Hindlimb muscle (tissue), 1 donor: ENCODE measurements around the gene PDIA4. TPM values are rescaled to one million over a fixed set of nuclear protein-coding genes. Genes with fewer than 3 reads are reported as not detected.
"Not testable (repeated sequence)": the region's sequence is repeated elsewhere in the genome, so short reads cannot be mapped to it uniquely, and the experiment has no call there.

Experiments used
- DNase-seq: peaks from one replicate; pipeline ENCODE4 v3.0.0-alpha.2; 2013
- polyA plus RNA-seq: library from polyadenylated mRNA; unstranded; fragments of 120-200 nt; gene quantifications from one replicate; pipeline ENCODE4 v1.2.1, GENCODE V29; 2013; ENCODE audit not compliant: insufficient read length

Gene PDIA4, protein sequence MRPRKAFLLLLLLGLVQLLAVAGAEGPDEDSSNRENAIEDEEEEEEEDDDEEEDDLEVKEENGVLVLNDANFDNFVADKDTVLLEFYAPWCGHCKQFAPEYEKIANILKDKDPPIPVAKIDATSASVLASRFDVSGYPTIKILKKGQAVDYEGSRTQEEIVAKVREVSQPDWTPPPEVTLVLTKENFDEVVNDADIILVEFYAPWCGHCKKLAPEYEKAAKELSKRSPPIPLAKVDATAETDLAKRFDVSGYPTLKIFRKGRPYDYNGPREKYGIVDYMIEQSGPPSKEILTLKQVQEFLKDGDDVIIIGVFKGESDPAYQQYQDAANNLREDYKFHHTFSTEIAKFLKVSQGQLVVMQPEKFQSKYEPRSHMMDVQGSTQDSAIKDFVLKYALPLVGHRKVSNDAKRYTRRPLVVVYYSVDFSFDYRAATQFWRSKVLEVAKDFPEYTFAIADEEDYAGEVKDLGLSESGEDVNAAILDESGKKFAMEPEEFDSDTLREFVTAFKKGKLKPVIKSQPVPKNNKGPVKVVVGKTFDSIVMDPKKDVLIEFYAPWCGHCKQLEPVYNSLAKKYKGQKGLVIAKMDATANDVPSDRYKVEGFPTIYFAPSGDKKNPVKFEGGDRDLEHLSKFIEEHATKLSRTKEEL
- 55.7 TPM for polyA plus RNA-seq

DNA sequence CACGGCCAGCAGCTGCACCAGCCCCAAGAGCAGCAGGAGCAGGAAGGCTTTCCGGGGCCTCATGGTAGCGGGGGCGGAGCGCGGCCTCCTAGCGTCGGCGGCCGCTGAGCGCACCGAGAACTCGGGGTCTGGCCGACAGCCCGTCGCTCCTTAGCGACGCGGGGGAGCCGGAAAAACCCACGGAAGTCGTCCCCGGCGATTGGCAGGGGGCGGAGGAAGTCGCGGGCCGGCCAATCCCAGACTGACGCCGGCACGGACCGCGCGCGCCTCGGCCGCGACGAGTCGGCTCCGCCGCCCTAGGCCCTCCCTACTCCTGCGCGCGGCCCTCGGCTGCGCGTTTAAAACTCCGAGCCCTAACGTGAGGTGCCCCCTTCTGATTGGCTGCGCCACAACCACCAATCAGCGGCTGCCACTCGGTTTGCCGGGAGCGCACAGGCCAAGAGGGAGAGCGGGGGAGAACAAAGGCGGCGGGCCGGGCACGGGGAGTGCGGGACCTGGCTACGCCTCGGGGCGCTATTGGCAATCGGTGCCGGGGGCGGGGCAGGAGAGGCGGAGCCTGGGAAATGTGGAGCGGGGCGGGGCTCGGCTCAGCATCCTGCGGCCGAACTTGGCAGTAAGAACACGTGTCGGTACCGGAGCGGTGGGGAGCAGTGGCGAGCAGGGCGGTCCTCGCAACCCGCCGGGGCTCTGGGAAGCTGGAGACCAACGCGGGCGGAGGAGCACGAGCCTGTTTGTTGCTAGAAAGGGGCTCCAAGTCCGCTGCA lies at the start of gene PDIA4:
PDIA4 (minus strand) TSS at position 160 of the 764 bp plus-strand sequence; CDS start at position 63, 97 bp downstream.
- peak; percentile 98 for DNase-seq

DNA sequence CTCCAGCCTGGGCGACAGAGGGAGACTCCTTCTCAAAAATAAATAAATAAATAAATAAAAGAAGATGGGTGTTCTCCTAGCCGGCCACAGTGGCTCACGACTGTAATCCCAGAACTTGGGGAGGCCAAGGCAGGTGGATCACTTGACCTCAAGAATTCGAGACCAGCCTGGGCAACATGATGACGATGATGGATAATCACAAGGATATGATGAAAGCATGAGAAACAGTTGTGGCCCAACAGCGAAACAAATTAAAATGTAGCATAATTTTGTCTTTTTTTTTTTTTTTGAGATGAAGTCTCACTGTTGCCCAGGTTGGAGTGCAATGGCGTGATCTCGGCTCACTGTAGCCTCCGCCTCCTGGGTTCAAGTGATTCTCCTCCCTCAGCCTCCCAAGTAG lies 49.3 kb upstream of the PDIA4 start:
- DNase-seq: no peak

DNA sequence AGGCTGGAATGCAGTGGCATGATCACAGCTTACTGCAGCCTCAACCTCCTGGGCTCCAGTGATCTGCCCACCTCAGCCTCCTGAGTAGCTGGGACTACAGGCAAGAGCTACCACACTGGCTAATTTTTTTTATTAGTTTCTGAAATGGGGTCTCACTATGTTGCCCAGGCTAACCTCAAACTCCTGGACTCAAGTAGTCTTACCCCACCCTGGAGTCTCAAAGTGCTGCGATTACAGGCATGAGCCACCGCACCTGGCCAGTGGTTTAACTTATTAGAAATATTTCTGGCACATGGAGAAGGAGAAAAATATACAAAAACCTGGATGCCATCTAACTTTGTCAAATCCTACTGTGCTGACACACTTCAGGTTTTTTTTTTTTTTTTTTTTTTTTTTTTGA lies 47.0 kb upstream of the PDIA4 start:
- DNase-seq: no peak

DNA sequence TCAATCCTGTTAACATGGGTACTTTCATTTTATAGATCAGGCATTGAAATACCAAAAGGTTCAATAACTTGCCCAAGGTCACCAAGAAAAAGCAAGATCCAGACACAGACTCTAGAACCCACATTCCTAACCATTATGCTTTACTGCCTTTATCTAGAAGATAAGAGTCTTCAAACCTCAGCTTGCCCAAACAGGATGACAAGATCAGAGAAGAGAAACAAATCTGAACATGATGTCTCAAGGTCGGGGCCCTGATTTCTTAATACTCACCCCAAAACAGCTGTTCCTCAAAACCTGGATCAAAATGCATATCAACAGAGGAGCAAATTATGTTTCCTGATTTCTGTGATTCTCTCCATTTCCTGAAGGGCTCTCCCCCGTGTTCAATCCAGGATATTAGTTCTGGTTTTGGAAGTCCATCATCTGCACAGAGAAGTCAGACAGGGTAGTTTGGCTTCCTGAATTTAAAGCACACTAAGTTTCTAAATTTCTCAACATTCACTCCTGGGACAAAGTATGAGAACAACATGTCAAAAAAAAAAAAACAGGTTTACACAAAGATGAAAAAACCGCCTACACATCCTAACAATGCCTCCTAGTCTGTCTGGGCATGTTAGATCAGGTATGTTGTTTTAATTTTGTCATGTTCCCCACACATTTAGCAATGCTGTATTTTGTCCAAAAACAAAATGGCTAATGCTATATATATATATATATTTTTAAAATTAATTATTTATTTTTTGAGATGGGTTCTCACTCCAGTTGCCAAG lies 46.0 kb upstream of the PDIA4 start:
- DNase-seq: no peak

DNA sequence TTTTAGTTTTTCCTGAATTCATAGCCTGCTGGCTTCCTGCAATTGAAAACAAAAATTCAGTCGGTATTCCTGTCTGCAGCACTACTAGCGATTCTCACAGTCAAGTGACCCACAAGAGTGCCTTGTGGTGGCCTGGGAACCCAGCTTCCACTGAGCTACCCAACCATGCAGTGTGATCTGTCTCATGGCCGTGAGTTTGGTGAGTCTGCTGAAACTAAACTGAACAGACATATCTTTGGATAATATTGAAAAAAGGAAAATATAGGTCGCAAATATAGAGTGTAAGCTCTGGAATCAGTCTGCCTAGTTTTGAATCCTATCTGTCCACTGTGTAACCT lies 44.1 kb upstream of the PDIA4 start:
- no peak for DNase-seq

DNA sequence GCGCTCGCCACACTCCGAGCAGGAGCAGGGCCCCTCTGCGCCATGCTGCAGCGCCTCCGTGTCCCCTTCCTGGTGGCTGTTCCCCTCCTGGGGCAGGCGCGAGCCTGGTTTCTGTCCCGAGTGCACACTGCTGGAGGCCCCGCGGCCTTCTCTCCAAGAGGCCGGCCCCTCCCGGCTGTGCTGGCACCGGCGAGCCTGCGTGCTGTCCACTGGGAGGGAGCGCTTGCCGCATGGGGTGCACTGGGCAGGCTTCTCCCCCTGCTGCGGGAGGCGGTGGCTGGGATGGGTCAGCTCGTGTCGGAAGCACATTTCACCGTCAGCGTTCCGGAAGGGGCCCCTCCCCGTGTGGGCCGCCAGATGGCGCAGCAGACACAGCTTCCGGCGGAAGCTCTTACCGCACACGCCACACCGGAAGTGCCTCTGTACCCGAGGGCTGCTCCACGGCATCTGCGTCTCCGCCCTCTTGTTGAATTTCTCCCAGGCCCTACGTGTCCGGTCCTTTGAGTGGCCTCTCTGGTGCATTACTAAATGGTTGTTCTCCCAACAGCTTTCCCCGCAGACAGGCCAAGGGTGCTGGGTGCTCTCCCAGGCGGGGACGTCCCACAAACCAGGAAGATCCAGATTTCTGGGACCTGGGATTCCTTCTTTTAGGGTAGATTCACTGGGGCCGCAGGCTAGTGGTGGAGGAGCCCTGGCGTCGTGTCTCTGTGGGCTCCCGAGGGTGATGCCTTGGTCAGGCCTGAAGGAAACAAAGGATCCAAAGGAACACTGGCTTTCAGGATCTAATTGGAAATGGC lies 43.5 kb upstream of the PDIA4 start:
- DNase-seq: no peak

DNA sequence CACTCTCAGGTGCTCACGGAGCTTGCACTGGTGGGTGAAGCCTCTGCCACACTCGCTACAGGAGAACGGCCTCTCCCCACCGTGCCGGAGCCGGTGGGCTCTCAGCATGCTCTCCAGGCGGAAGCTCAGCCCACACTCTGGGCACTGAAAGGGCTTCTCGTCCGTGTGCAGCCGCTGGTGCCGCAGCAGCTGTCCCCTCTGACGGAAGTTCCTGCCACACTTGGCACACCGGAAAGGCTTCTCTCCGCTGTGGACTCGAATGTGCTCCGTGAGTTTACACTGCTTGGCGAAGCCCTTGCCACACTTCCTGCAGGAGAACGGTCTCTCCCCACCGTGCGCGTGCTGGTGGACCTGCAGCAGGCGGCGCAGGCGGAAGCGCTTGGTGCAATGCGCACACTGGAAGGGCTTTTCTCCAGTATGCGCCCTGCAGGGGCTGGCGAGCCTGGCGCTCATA lies 42.9 kb upstream of the PDIA4 start:
- no peak for DNase-seq

DNA sequence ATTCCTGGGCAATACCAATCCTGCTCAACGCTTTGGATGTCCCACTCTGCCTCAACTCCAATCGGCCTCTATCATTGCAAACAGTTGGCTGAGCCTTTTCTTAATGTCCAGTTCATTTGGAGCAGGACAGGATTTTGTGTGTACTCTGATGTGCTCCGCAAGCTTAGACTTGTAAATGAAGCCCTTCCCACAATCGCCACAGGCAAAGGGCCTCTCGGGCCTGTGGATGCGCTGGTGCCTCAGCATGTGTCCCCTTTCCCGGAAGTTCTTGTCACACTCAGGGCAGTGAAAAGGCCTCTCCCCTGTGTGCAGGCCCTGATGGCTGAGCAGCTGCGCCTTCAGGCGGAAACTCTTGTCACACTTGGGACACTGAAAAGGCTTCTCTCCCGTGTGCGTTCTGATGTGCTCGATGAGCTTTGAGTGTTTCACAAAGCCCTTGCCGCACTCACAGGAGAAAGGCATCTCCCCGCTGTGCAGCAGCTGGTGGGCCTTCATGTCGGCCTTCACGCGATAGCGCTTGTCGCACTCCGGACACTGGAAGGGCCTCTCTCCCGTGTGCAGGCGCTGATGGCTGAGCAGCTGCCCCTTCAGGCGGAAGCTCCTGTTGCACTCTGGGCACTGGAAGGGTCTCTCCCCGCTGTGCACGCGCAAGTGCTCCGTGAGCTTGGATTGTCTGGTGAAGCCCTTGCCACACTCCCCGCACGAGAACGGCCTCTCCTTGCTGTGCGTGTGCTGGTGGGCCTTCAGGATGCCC lies 42.2 kb upstream of the PDIA4 start:
- no peak for DNase-seq

DNA sequence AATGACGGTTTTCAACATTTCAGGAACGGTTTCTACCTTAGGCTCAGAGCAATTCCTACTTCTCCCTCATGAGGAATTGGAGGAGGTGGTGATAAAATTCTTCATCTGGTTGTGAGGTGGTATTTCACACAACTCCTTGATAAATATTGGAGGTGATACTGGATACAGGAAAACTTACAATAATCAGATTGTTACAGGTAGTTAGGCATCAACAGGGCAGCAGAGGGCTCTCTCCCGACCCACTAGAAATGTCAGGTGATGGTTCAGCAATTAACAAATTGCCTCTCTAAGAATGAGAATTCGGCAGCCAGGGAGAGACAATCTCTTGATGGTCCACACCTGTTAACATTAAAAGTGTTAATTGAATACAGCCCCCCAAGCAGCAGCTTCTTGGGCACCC lies 39.6 kb upstream of the PDIA4 start:
- DNase-seq: no peak

DNA sequence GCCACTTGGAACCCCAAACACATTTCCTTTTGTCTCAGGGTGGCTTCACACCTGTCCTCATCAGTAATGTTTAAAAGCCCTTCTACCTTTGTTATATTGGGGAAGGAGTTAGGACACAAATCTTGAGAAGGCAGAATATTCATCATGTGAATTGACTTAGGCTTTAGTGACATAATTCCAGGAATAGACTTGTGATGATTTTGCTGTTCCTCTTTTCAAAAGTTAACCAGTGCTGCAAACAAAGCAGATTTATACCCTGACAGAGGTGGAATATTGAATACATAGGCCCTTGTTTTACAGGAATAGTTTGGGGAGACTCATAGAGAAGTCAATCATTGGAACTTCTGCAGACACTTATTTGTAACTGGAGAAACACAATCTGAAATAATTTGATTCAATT lies 35.2 kb upstream of the PDIA4 start:
- no peak for DNase-seq

DNA sequence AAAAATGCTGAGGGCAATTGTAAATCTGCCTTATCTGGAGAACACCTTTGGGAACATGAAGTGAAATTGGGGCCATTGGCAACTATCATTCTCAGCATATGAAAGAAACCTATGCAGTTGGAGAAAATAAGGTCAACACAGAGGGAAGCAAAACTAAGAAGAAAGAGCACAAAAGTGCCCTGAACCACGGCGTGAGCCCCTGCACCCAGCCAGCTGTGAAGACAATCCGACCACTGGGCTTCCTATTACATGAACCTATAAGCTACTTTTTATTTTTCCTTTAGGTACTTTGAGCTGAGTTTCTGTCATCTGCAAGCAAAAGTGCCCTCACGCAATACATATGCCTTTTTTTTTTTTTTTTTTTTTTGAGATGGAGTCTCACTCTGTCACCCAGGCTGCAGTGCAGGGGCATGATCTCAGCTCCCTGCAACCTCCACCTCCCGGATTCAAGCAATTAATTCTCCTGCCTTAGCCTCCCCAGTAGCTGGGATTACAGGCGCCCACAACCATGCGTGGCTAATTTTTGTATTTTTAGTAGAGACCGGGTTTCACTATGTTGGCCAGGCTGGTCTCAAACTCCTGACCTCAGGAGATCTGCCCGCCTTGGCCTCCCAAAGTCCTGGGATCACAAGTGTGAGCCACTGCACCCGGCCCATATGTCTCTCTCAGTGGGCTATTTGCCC lies 34.1 kb upstream of the PDIA4 start:
- not testable (repeated sequence) for DNase-seq

DNA sequence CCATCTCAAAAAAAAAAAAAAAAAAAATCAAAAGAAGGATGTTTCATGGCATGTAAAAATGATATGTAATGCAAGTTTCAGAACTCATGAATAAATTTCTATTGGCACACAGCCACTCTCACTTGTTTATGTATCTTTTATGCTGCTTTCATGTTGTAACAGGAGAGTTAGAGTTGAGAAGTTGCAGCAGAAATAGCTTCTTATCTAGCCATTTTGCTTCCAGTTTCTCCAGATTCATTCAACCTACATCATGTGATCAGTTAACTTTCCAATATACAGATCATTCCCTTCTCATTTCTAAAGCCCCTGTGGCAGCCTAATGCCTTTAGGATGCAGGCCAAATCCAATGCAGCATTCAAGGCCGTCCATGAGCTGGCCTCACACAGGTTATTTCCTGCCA lies 31.9 kb upstream of the PDIA4 start:
- DNase-seq: no peak

DNA sequence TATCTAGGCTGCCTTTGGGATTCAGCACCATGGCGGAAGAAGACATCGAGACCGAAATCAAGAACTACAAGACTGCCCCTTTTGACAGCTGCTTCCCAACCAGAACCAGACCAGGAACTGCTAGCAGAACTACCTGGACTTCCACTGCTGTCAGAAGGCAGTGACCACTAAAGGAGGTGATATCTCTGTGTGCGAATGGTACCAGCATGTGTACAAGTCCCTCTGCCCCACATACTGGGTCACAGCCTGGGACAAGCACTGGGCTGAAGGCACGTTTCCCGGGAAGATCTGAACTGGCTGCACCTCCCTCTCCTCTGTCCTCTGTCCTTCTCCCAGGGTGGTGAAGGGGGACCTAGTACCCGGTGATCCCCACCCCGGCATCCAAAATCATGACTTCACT lies 25.6 kb upstream of the PDIA4 start:
- DNase-seq: no peak

DNA sequence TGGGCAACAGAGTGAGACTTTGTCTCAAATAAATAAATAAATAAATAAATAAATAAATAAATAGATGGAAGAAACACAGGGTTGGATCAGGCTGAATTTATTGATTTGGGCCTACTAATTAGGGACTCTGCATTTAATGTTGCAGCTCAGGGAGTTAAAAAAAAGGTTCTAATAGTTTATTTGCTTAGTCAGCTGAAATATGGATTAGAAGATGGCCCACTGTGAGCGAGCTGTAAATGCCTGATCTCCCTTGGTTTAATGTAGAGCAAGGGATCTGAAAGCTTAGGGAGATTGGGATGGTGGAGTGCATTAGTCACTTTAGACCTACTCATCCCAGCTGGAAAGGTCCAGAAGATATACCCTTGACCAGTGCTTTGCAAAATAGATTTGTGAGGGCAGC lies 25.1 kb upstream of the PDIA4 start:
- DNase-seq: no peak

DNA sequence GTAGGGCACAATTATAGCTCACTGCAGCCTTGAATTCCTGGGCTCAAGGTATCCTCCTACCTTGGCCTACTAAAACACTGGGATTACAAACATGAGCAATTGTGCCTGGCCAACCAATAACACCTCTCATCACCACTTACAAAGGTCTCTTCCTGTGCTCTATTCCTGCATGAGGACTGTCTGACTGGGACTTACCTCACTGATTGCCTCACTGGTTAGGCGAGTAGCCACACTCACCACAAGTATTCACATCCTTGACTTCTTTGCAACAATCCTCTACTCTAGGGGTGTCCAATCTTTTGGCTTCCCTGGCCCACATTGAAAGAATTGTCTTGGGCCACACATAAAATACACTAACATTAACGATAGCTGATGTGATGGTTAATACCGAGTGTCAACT lies 22.6 kb upstream of the PDIA4 start:
- no peak for DNase-seq

DNA sequence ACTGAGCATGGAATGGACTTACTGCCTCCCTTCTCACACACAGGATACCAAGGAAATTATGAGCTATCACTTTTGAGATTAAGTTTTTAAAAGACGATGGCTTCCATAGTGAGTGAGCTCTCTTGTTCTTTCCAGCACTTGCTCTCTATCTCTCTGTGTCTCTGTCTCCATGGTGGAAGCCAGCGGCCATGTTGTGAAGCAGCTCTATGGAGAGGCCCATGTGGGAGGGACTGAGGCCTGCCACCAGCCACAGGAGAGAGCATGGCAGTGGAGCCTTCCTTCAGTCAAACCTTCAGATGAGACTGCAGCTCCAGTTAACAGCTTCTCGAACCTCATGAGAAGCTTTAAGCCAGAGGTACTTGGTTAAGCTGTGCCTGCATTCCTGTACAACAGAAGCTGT lies 20.5 kb upstream of the PDIA4 start:
- DNase-seq: no peak

DNA sequence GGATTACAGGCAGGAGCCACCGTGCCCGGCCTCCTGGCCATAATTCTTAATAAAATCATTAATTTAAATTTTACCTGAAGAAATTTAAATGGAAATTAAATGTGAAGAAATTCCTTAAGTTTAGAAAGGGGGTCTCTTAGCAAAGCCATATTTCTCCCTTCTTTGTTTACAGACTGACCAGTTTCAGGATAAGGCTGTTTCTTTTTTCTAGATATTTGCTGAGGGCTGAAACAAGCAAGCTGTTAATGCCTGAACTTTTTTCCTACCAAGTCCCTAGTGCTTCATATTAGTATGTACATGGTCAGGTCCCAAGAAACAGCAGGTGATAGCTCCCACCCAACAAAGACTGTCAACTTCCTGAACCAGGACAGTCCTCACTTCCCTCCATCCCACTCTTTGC lies 18.1 kb upstream of the PDIA4 start:
- no peak for DNase-seq

DNA sequence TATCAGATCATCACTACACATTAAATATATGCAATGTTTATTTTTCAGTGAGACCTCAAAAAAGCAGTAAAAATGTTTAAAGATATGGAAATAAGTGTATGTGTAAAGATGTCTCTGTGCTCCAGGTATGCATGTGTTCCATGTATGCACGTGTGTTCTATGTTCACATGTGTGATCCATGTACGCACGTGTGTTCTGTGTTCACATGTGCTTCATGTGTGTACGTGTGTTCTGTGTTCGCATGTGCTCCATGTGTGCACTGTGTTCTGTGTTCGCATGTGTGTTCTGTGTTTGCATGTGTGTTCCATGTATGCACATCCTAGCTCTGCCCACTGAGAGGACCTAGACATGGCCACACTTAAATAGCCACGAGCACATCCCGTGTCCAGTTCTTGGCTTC lies 15.6 kb upstream of the PDIA4 start:
- no peak for DNase-seq

DNA sequence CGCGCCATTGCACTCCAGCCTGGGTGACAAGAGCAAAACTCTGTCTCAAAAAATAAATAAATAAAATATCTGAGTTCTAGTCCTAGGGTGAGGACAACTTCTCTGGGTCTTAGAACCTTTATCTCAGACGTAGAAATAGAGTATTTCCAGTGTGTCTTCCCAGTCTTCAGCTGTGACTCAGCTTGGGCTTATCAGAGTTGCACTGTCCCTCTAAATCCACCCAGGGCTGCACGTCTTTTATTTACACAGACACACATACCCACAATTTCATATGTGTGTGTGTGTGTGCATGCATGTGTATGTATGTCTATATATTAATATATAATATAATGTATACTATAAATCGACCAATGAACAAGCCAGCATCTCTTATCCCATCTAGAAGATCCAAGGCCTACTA lies 13.0 kb upstream of the PDIA4 start:
- no peak for DNase-seq

DNA sequence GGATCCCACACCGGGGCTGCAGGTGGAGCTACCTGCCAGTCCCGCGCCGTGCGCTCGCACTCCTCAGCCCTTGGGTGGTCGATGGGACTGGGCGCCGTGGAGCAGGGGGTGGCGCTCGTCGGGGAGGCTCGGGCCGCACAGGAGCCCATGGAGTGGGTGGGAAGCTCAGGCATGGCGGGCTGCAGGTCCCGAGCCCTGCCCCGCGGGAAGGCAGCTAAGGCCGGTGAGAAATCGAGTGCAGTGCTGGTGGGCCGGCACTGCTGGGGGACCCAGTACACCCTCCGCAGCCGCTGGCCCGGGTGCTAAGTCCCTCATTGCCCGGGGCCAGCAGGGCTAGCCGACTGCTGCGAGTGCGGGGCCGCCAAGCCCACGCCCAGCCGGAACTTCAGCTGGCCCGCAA lies 10.3 kb upstream of the PDIA4 start:
- DNase-seq: not testable (repeated sequence)

DNA sequence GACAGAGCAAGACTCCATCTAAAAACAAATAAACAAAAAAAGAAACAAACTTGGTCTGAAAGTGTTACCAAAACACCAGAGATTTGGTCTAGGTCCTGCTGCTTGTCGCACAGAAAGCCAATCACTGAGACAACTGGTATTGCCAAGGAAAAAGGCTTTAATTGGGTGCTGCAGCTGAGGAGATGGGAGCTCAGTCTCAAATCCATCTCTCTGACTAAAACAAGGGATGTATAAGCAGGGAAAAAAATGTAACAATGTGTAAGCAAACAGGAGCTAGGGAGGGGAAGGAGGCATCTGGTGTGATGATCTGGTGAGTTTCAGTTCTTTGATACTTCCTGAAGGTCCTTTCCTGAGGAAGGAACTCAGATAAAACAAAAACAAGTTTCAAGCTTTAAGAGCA lies 8.4 kb upstream of the PDIA4 start:
- no peak for DNase-seq
